ENCODE results near the gene IL22RA1.
A peak's percentile ranks its signal among the peaks of the same experiment; 100 is the strongest.

IL22RA1 gene

DNA sequence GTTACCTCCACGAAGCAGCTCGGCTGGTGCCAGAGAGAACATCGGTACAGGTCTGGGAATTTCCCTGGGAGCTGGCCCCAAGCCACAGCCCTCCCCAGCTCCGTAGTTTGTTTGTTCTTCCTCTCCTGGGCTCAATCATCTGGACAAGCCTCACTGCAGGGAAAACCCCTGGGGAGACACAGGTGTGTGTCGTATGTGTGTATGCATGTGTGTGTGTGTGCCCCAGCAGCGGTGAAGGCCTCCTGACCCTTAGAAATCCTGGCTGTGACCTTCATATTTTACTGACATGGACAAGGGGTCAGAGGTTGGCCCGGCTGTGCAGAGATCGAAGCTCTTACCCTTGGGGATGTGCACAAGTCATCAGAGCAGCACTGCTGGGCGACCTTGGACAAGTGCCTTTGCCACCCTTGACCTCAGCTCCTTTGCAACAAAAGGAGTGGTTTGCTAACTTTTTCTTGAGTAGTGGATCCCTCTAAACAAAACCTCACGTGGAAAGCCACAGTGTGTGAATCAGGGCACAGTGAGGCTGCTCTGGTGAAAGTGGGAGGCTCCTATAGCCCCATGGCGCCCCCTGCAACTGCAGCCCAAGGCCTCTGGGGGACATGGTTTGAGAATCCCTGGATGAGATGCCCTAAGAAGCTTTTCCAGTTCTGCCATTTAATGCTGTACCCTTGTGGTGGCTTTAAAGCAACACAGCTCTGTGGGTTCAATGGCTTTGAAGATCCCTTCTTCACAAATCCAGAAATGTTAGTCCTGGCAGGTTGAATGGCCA is 12.3 kb upstream of the IL22RA1 start:
- Histone ChIP-seq H3K36me3 (ENCODE audit: insufficient read depth, low read length) (no peaks in the 10 kb centered on the region), H3K9ac (ENCODE audit: low read depth, low read length, poor library complexity, severe bottlenecking) (no peak overlapping the region), H3F3A (ENCODE audit: low read depth) (no peaks in the 10 kb centered on the region), H3K27me3 (ENCODE audit: insufficient read depth, low read length, poor library complexity, severe bottlenecking) (no peaks in the 10 kb centered on the region), H2AFZ (ENCODE audit: low read length) (no peak overlapping the region), H4K20me1 (ENCODE audit: insufficient read depth, low read length, poor library complexity, severe bottlenecking) (no peaks in the 10 kb centered on the region), H3K79me2 (ENCODE audit: insufficient read depth, low read length) (no peaks in the 10 kb centered on the region), H3K9me3 (ENCODE audit: insufficient read depth, low read depth, low read length) (no peaks in the 10 kb centered on the region), H3K4me3 (ENCODE audit: low read length, poor library complexity, severe bottlenecking) (no peak overlapping the region), H3K9me2 (replicated peaks; ENCODE audit: low read depth, low read length) (no peaks in the 10 kb centered on the region), H3K4me2 (ENCODE audit: low read depth, low read length, poor library complexity, severe bottlenecking) (no peak overlapping the region), H3K4me1 (ENCODE audit: insufficient read depth, low read length, poor library complexity, severe bottlenecking) (peaks cover 4% of the 10 kb centered on the region)
- TF ChIP-seq, protein P1, sequence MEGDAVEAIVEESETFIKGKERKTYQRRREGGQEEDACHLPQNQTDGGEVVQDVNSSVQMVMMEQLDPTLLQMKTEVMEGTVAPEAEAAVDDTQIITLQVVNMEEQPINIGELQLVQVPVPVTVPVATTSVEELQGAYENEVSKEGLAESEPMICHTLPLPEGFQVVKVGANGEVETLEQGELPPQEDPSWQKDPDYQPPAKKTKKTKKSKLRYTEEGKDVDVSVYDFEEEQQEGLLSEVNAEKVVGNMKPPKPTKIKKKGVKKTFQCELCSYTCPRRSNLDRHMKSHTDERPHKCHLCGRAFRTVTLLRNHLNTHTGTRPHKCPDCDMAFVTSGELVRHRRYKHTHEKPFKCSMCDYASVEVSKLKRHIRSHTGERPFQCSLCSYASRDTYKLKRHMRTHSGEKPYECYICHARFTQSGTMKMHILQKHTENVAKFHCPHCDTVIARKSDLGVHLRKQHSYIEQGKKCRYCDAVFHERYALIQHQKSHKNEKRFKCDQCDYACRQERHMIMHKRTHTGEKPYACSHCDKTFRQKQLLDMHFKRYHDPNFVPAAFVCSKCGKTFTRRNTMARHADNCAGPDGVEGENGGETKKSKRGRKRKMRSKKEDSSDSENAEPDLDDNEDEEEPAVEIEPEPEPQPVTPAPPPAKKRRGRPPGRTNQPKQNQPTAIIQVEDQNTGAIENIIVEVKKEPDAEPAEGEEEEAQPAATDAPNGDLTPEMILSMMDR (conservative IDR thresholded peaks at IDR 0.05; ENCODE audit: low read length) = peak; percentile 53
- TF ChIP-seq EZH2phosphoT487 (IDR thresholded peaks at IDR 0.05; ENCODE audit: borderline replicate concordance) = no peak

DNA sequence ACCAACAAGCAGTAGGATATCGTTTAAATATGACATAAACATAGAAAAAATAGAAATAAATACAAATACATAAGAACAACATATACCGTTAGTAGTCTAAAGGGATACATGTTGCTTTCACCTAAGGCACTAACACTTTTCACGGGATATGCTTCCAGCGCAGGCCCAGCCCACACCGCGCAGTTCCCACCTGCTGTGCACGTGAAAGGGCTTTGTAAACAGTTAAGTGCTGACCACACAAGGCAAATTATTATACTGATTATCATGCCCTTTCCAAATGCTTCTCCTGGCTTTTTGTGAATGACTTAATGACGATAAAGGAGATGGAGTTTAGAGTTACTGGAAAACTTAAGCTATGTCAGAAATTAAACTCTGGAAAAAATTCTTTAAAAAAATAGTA is 11.3 kb upstream of the IL22RA1 start:
- no peaks in the 10 kb centered on the region for H3F3A ChIP-seq (ENCODE audit: low read depth)
- no peaks in the 10 kb centered on the region for H3K79me2 ChIP-seq (ENCODE audit: insufficient read depth, low read length)
- peaks cover 4% of the 10 kb centered on the region for H3K4me1 ChIP-seq (ENCODE audit: insufficient read depth, low read length, poor library complexity, severe bottlenecking)
- H4K20me1 ChIP-seq (ENCODE audit: insufficient read depth, low read length, poor library complexity, severe bottlenecking) = no peaks in the 10 kb centered on the region
- H3K27me3 ChIP-seq (ENCODE audit: insufficient read depth, low read length, poor library complexity, severe bottlenecking) = no peaks in the 10 kb centered on the region
- H3K36me3 ChIP-seq (ENCODE audit: insufficient read depth, low read length) = no peaks in the 10 kb centered on the region
- no peak overlapping the region for H2AFZ ChIP-seq (ENCODE audit: low read length)
- H3K4me2 ChIP-seq (ENCODE audit: low read depth, low read length, poor library complexity, severe bottlenecking) = no peak overlapping the region
- H3K9me3 ChIP-seq (ENCODE audit: insufficient read depth, low read depth, low read length) = no peaks in the 10 kb centered on the region
- TF ChIP-seq, protein P1 (conservative IDR thresholded peaks at IDR 0.05; ENCODE audit: low read length) = no peak
- TF ChIP-seq EZH2phosphoT487 (IDR thresholded peaks at IDR 0.05; ENCODE audit: borderline replicate concordance) = no peak
- H3K9ac ChIP-seq (ENCODE audit: low read depth, low read length, poor library complexity, severe bottlenecking) = no peak overlapping the region
- H3K4me3 ChIP-seq (ENCODE audit: low read length, poor library complexity, severe bottlenecking) = no peak overlapping the region
- H3K9me2 ChIP-seq (replicated peaks; ENCODE audit: low read depth, low read length) = no peaks in the 10 kb centered on the region

DNA sequence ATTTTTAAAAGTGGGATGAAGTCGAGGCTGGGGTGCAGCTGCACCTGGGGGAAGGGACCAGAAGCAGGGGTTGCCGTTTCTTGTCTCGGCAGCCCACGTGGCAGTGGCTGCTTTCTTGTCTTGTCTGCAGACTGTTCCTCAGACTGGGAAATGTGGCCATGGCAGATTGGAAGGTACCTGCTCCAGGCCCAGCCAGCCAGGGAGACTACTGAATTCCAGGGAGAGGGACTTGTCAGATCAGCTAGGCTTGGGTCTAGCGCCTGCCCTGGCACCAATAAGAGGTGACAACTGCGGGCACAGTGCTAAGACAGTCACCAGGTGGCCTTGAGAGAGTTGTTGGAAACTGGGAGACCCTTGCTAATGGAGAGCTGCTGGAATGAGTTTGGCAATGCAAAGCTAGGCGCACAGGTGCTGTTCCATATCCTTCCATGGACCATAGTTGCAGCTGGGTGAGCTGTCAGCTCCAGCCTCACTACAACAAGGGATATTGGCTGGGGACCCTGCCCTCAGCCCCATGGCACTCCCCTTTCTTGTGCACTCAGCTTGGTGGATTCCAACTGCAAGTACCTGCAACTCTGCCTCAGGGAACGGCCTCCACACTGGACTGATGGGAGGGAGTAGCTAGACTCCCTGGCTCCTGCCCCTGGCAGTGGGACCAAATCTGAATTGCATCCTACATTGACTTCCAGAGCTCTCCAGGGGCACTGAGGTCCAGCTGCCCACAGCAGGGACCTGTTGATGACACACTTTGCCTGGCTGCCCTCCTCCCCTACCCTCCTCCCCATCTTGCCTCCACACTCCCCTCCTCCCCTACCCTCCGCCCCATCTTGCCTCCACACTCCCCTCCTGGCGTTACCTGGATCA is 9.9 kb upstream of the IL22RA1 start:
- Histone ChIP-seq H4K20me1 (ENCODE audit: insufficient read depth, low read length, poor library complexity, severe bottlenecking) (no peaks in the 10 kb centered on the region), H3K4me2 (ENCODE audit: low read depth, low read length, poor library complexity, severe bottlenecking) (no peak overlapping the region), H3K9me2 (replicated peaks; ENCODE audit: low read depth, low read length) (no peaks in the 10 kb centered on the region), H3K9me3 (ENCODE audit: insufficient read depth, low read depth, low read length) (no peaks in the 10 kb centered on the region), H3K27me3 (ENCODE audit: insufficient read depth, low read length, poor library complexity, severe bottlenecking) (no peaks in the 10 kb centered on the region), H3K36me3 (ENCODE audit: insufficient read depth, low read length) (no peaks in the 10 kb centered on the region), H3K4me1 (ENCODE audit: insufficient read depth, low read length, poor library complexity, severe bottlenecking) (peaks cover 4% of the 10 kb centered on the region), H3K9ac (ENCODE audit: low read depth, low read length, poor library complexity, severe bottlenecking) (no peak overlapping the region), H3K79me2 (ENCODE audit: insufficient read depth, low read length) (no peaks in the 10 kb centered on the region), H3F3A (ENCODE audit: low read depth) (no peaks in the 10 kb centered on the region), H3K4me3 (ENCODE audit: low read length, poor library complexity, severe bottlenecking) (no peak overlapping the region), H2AFZ (ENCODE audit: low read length) (no peak overlapping the region)
- TF ChIP-seq, protein P1 (conservative IDR thresholded peaks at IDR 0.05; ENCODE audit: low read length) = no peak
- TF ChIP-seq EZH2phosphoT487 (IDR thresholded peaks at IDR 0.05; ENCODE audit: borderline replicate concordance) = no peak

Data from Loucy (cell line).